Measurements from ENCODE around the gene METAP1D.

DNA sequence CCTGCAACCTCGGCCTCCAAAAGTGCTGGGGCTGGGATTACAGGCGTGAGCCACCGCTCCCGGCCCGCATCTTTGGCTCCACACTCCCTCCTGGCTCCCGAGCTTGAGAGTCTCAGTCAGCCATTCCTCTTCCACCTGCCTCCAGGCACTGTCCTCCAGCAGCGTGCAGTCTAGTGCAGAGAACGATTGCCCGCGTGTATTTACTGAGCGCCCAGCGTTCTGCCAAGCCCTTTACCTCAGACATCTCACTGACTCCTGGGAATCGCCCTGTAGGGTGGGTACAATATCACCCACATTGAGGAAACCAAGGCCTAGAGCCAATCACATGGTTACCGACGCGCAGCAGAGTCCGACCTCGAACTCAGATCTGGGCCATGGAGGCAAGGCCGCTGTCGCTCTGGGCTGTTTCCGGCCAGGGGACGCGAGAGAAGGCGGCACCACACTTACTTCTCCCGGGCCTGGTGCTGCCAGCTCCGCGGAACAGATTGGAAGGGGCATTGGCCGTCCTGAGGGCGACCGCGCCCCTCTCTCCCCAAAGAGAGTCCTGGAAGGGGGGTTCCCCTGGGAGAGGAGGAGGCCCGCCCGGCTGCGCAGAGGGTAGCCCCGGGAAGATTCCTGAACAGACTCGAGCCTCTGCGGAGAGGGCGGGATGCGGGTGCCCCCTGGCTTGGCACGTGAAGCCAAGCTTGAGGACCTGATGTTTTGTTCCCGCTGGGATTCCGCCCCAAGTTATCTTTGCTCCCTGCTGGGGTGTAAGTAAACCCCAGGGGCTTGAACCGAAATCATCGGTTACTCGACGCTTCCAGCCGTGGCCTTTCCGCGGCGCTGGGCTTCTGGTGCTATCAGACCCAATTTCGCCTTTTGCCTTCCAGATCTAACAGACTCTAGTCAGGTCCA, 108.2 kb downstream of the METAP1D start:
- TF ChIP-seq, protein P1, sequence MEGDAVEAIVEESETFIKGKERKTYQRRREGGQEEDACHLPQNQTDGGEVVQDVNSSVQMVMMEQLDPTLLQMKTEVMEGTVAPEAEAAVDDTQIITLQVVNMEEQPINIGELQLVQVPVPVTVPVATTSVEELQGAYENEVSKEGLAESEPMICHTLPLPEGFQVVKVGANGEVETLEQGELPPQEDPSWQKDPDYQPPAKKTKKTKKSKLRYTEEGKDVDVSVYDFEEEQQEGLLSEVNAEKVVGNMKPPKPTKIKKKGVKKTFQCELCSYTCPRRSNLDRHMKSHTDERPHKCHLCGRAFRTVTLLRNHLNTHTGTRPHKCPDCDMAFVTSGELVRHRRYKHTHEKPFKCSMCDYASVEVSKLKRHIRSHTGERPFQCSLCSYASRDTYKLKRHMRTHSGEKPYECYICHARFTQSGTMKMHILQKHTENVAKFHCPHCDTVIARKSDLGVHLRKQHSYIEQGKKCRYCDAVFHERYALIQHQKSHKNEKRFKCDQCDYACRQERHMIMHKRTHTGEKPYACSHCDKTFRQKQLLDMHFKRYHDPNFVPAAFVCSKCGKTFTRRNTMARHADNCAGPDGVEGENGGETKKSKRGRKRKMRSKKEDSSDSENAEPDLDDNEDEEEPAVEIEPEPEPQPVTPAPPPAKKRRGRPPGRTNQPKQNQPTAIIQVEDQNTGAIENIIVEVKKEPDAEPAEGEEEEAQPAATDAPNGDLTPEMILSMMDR (IDR thresholded peaks at IDR 0.05; ENCODE audit: low read depth, low read length, missing input control), result no peak
- no peak for TF ChIP-seq SP1 (IDR thresholded peaks at IDR 0.05)
- no peak for TF ChIP-seq TAF1 (conservative IDR thresholded peaks at IDR 0.05)
- TF ChIP-seq, protein P2, sequence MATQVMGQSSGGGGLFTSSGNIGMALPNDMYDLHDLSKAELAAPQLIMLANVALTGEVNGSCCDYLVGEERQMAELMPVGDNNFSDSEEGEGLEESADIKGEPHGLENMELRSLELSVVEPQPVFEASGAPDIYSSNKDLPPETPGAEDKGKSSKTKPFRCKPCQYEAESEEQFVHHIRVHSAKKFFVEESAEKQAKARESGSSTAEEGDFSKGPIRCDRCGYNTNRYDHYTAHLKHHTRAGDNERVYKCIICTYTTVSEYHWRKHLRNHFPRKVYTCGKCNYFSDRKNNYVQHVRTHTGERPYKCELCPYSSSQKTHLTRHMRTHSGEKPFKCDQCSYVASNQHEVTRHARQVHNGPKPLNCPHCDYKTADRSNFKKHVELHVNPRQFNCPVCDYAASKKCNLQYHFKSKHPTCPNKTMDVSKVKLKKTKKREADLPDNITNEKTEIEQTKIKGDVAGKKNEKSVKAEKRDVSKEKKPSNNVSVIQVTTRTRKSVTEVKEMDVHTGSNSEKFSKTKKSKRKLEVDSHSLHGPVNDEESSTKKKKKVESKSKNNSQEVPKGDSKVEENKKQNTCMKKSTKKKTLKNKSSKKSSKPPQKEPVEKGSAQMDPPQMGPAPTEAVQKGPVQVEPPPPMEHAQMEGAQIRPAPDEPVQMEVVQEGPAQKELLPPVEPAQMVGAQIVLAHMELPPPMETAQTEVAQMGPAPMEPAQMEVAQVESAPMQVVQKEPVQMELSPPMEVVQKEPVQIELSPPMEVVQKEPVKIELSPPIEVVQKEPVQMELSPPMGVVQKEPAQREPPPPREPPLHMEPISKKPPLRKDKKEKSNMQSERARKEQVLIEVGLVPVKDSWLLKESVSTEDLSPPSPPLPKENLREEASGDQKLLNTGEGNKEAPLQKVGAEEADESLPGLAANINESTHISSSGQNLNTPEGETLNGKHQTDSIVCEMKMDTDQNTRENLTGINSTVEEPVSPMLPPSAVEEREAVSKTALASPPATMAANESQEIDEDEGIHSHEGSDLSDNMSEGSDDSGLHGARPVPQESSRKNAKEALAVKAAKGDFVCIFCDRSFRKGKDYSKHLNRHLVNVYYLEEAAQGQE (IDR thresholded peaks at IDR 0.05), result no peak
- no peak for TF ChIP-seq RXRA (IDR thresholded peaks at IDR 0.05)
- no peak for TF ChIP-seq GABPA (IDR thresholded peaks at IDR 0.05 in 1 of 2, conservative IDR thresholded peaks at IDR 0.05 in 1 of 2)
- TF ChIP-seq, protein P3, sequence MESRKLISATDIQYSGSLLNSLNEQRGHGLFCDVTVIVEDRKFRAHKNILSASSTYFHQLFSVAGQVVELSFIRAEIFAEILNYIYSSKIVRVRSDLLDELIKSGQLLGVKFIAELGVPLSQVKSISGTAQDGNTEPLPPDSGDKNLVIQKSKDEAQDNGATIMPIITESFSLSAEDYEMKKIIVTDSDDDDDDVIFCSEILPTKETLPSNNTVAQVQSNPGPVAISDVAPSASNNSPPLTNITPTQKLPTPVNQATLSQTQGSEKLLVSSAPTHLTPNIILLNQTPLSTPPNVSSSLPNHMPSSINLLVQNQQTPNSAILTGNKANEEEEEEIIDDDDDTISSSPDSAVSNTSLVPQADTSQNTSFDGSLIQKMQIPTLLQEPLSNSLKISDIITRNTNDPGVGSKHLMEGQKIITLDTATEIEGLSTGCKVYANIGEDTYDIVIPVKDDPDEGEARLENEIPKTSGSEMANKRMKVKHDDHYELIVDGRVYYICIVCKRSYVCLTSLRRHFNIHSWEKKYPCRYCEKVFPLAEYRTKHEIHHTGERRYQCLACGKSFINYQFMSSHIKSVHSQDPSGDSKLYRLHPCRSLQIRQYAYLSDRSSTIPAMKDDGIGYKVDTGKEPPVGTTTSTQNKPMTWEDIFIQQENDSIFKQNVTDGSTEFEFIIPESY (IDR thresholded peaks at IDR 0.05), result no peak
- TF ChIP-seq JUND (IDR thresholded peaks at IDR 0.05), result no peak
- no peak for TF ChIP-seq FOXA1 (IDR thresholded peaks at IDR 0.05)
- TF ChIP-seq NR2F2 (IDR thresholded peaks at IDR 0.05), result no peak
- TF ChIP-seq, protein P4, sequence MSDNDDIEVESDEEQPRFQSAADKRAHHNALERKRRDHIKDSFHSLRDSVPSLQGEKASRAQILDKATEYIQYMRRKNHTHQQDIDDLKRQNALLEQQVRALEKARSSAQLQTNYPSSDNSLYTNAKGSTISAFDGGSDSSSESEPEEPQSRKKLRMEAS (IDR thresholded peaks at IDR 0.05), result no peak
- TF ChIP-seq, protein P5, sequence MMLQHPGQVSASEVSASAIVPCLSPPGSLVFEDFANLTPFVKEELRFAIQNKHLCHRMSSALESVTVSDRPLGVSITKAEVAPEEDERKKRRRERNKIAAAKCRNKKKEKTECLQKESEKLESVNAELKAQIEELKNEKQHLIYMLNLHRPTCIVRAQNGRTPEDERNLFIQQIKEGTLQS (IDR thresholded peaks at IDR 0.05), result no peak
- no peak for TF ChIP-seq RAD21 (IDR thresholded peaks at IDR 0.05)

All from liver (tissue), 3 donors.